Measurements from ENCODE around the gene MPG. TPM values are rescaled to one million over a fixed set of nuclear protein-coding genes. Genes with fewer than 3 reads are reported as not detected.
A peak's percentile ranks its signal among the peaks of the same experiment; 100 is the strongest.

MPG gene
- polyA plus RNA-seq, 1 experiment = 117 TPM

- ChIA-PET CTCF (interaction anchor here (1.3 to 21.0 kb wide), 3 partner anchors 11 to 30 kb away, joined by 3 to 544 read pairs (median 57); no protein-coding TSS in a partner anchor), POLR2A (no interaction called here)
- H3K4me3 ChIP-seq (ENCODE audit: low read depth, low read length) = peak overlapping the region; percentile 74
- TF ChIP-seq CTCF (IDR thresholded peaks at IDR 0.05; ENCODE audit: insufficient read depth, low read depth, low read length) = no peak
- H3K27me3 ChIP-seq (ENCODE audit: control insufficient read depth, insufficient read depth, low read length) = no peaks in the 10 kb centered on the region
- H3K36me3 ChIP-seq (ENCODE audit: control insufficient read depth, insufficient read depth, low read length) = peaks cover 10% of the 10 kb centered on the region
- no peak for DNase-seq (ENCODE audit: low read depth)
Observed at GRCh38 chr16:76535-77272, 1.3 kb upstream of the MPG start.

- H3K36me3 ChIP-seq (ENCODE audit: control insufficient read depth, insufficient read depth, low read length) = peaks cover 10% of the 10 kb centered on the region
- ChIA-PET POLR2A (no interaction called here), CTCF (interaction anchor here (1.3 to 21.0 kb wide), 3 partner anchors 12 to 30 kb away, joined by 3 to 544 read pairs (median 57); no protein-coding TSS in a partner anchor)
- DNase-seq (ENCODE audit: low read depth) = no peak
- H3K27me3 ChIP-seq (ENCODE audit: control insufficient read depth, insufficient read depth, low read length) = no peaks in the 10 kb centered on the region
- peak overlapping the region; percentile 74 for H3K4me3 ChIP-seq (ENCODE audit: low read depth, low read length)
- no peak for TF ChIP-seq CTCF (IDR thresholded peaks at IDR 0.05; ENCODE audit: insufficient read depth, low read depth, low read length)
Observed at GRCh38 chr16:77273-77806, 685 bp upstream of the MPG start.

- H3K36me3 ChIP-seq (ENCODE audit: control insufficient read depth, insufficient read depth, low read length) = peaks cover 13% of the 10 kb centered on the region
- H3K4me3 ChIP-seq (ENCODE audit: low read depth, low read length) = peak overlapping the region; percentile 74
- DNase-seq (ENCODE audit: low read depth) = no peak
- H3K27me3 ChIP-seq (ENCODE audit: control insufficient read depth, insufficient read depth, low read length) = no peaks in the 10 kb centered on the region
- CTCF ChIA-PET = interaction anchor here (0.6 to 21.0 kb wide), 3 partner anchors 13 to 21 kb away, joined by 3 to 544 read pairs (median 57); no protein-coding TSS in a partner anchor
- POLR2A ChIA-PET = no interaction called here
- no peak for TF ChIP-seq CTCF (IDR thresholded peaks at IDR 0.05; ENCODE audit: insufficient read depth, low read depth, low read length)
Observed at GRCh38 chr16:78444-79150, 572 bp downstream of the MPG start.

- Histone ChIP-seq H3K4me3 (ENCODE audit: low read depth, low read length) (peak overlapping the region; percentile 74), H3K27me3 (ENCODE audit: control insufficient read depth, insufficient read depth, low read length) (no peaks in the 10 kb centered on the region), H3K36me3 (ENCODE audit: control insufficient read depth, insufficient read depth, low read length) (peaks cover 18% of the 10 kb centered on the region)
- CTCF ChIA-PET = interaction anchor here (6.4 to 21.0 kb wide), 2 partner anchors 13 to 14 kb away, joined by 57 to 544 read pairs; no protein-coding TSS in a partner anchor
- TF ChIP-seq CTCF (IDR thresholded peaks at IDR 0.05; ENCODE audit: insufficient read depth, low read depth, low read length) = no peak
- no peak for DNase-seq (ENCODE audit: low read depth)
- POLR2A ChIA-PET = no interaction called here
Observed at GRCh38 chr16:79151-80054, 1.4 kb downstream of the MPG start.

Measured in BJ (cell line).